H7 (cell line): ENCODE data around the gene ANAPC16. TPM values are rescaled to one million over a fixed set of nuclear protein-coding genes. Genes with fewer than 3 reads are reported as not detected.
A peak's percentile ranks its signal among the peaks of the same experiment; 100 is the strongest.
"Not testable (repeated sequence)": the region's sequence is repeated elsewhere in the genome, so short reads cannot be mapped to it uniquely, and the experiment has no call there.

Experiments
- DNase-seq: peaks from one replicate; pipeline ENCODE4 v3.0.0; 2012
- H3K27me3 ChIP-seq: 2 replicates; pipeline ENCODE4 v1.6.0; 2011; ENCODE audit warnings: mild to moderate bottlenecking, low read length; ENCODE audit not compliant: control insufficient read depth, insufficient read depth
- H3K36me3 ChIP-seq: replicated peaks from 2 replicates; pipeline ENCODE4 v1.5.1; 2011; ENCODE audit warnings: low read length; ENCODE audit not compliant: control insufficient read depth, insufficient read depth
- H3K4me3 ChIP-seq: 2 replicates; pipeline ENCODE4 v1.5.1; 2011; ENCODE audit warnings: low read depth, mild to moderate bottlenecking, control low read depth, low read length, moderate library complexity; ENCODE audit not compliant: insufficient read depth
- total RNA-seq: library from RNA; depleted of rRNA; stranded (reverse); fragments of >200 nt; shearing (Covaris generic); gene quantifications from 2 replicates; pipeline ENCODE4 v1.2.3, GENCODE V29; 2014

ANAPC16 gene
- total RNA-seq, 1 experiment from 2014 or later, result 56.6 TPM

- H3K4me3 ChIP-seq, result peak overlapping the region; percentile 98
- peaks cover 6% of the 10 kb centered on the region for H3K36me3 ChIP-seq
- DNase-seq, result peak; percentile 90
- H3K27me3 ChIP-seq, result peaks cover 5% of the 10 kb centered on the region; the same call in 1 of the 2 replicates
Observed at GRCh38 chr10:72272689-72273409, 57.0 kb downstream of the ANAPC16 start.

GRCh38 chr10:72273410-72274212, 57.8 kb downstream of the ANAPC16 start, which contains the start of gene DDIT4:
TSS of gene DDIT4 (plus strand) at chr10:72273924. CDS start at chr10:72274217, 293 bp downstream.
- peak; percentile 100 for DNase-seq
- H3K4me3 ChIP-seq, result peak within 1 kb of the TSS; percentile 98
- H3K36me3 ChIP-seq, result peaks cover 6% of the 10 kb centered on the region
- H3K27me3 ChIP-seq, result peaks cover 5% of the 10 kb centered on the region; the same call in 1 of the 2 replicates

- DNase-seq, result peak; percentile 70
- H3K36me3 ChIP-seq, result peaks cover 6% of the 10 kb centered on the region
Observed at GRCh38 chr10:72274213-72274729, 58.5 kb downstream of the ANAPC16 start.

DNA sequence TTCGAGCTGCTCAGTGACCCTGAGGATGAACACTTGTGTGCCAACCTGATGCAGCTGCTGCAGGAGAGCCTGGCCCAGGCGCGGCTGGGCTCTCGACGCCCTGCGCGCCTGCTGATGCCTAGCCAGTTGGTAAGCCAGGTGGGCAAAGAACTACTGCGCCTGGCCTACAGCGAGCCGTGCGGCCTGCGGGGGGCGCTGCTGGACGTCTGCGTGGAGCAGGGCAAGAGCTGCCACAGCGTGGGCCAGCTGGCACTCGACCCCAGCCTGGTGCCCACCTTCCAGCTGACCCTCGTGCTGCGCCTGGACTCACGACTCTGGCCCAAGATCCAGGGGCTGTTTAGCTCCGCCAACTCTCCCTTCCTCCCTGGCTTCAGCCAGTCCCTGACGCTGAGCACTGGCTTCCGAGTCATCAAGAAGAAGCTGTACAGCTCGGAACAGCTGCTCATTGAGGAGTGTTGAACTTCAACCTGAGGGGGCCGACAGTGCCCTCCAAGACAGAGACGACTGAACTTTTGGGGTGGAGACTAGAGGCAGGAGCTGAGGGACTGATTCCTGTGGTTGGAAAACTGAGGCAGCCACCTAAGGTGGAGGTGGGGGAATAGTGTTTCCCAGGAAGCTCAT, 59.0 kb downstream of the ANAPC16 start:
- Histone ChIP-seq H3K36me3 (peaks cover 6% of the 10 kb centered on the region), H3K4me3 (peak overlapping the region; percentile 98), H3K27me3 (peaks cover 5% of the 10 kb centered on the region; the same call in 1 of the 2 replicates)
- DNase-seq, result peak; percentile 86

More at GRCh38 chr10:72274213-72274729, 58.5 kb downstream of the ANAPC16 start:
- Histone ChIP-seq H3K27me3 (peaks cover 5% of the 10 kb centered on the region; the same call in 1 of the 2 replicates), H3K4me3 (peak overlapping the region; percentile 98)

DNA sequence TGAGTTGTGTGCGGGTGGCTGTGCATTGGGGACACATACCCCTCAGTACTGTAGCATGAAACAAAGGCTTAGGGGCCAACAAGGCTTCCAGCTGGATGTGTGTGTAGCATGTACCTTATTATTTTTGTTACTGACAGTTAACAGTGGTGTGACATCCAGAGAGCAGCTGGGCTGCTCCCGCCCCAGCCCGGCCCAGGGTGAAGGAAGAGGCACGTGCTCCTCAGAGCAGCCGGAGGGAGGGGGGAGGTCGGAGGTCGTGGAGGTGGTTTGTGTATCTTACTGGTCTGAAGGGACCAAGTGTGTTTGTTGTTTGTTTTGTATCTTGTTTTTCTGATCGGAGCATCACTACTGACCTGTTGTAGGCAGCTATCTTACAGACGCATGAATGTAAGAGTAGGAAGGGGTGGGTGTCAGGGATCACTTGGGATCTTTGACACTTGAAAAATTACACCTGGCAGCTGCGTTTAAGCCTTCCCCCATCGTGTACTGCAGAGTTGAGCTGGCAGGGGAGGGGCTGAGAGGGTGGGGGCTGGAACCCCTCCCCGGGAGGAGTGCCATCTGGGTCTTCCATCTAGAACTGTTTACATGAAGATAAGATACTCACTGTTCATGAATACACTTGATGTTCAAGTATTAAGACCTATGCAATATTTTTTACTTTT, 59.7 kb downstream of the ANAPC16 start:
- Histone ChIP-seq H3K27me3 (peaks cover 5% of the 10 kb centered on the region; the same call in 1 of the 2 replicates), H3K36me3 (peaks cover 6% of the 10 kb centered on the region), H3K4me3 (peak overlapping the region; percentile 98)
- no peak for DNase-seq

DNA sequence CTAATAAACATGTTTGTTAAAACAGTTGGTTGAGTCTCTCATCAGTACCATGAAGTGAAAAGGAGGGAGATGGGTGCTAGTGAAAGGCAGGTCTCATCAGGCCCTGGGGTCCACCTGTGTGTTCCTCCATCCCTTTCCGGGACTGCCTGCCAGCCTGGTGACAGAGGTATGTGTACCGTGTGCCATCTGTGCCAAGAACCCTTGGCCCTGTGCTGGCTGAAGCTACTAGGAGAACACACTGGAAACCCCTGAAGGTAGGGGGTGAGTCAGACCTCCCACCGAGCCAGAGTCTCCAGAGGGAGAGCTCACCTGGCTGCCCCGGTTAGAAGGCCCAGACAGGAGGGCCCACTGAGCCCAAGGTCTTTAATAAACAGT, 60.2 kb downstream of the ANAPC16 start:
- no peak overlapping the region; the same call in 1 of the 2 replicates for H3K4me3 ChIP-seq
- no peak for DNase-seq
- peaks cover 6% of the 10 kb centered on the region for H3K36me3 ChIP-seq
- H3K27me3 ChIP-seq, result peaks cover 5% of the 10 kb centered on the region; the same call in 1 of the 2 replicates

- no peak overlapping the region for H3K4me3 ChIP-seq
- H3K36me3 ChIP-seq, result peaks cover 6% of the 10 kb centered on the region
- DNase-seq, result no peak
- peaks cover 5% of the 10 kb centered on the region; the same call in 1 of the 2 replicates for H3K27me3 ChIP-seq
Observed at GRCh38 chr10:72276421-72277339, 60.9 kb downstream of the ANAPC16 start.

DNA sequence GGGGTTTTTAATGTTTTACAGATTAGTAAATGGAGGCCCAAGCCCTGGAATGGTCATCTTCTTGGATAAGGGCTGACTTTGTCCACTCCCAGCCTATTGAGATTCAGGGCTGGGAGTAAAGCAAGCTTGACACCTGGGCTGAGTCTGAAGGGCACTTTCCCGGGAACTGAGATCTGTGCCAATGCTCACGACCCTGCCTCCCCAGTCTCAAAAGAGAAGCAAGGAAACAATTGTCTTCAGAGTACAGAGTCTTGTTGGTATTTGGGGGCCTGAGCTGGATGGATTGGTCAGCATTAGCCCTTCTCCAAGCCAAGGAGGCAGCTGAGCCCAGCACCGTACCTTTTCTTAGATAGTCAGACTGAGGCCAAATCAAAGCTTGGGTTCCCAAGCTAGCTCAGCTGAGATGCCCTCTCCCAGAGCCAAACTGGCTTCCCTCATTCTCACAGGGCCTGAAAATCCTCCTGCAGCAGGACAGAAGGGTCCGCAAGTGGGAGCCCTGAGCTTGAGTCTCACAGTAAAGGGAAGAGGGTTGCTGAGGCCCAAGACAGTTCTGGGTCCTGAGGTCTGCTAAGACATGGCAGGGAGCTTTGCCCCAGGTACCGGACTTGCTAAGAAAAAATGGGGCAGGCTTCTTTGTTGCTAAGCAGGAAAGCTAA, 61.7 kb downstream of the ANAPC16 start:
- H3K4me3 ChIP-seq, result no peak overlapping the region
- H3K36me3 ChIP-seq, result peaks cover 6% of the 10 kb centered on the region
- no peak for DNase-seq
- H3K27me3 ChIP-seq, result peaks cover 5% of the 10 kb centered on the region; the same call in 1 of the 2 replicates

GRCh38 chr10:72277996-72278667, 62.3 kb downstream of the ANAPC16 start:
- no peak overlapping the region for H3K4me3 ChIP-seq
- peaks cover 6% of the 10 kb centered on the region for H3K36me3 ChIP-seq
- peaks cover 5% of the 10 kb centered on the region; the same call in 1 of the 2 replicates for H3K27me3 ChIP-seq
- peak; percentile 11 for DNase-seq

DNA sequence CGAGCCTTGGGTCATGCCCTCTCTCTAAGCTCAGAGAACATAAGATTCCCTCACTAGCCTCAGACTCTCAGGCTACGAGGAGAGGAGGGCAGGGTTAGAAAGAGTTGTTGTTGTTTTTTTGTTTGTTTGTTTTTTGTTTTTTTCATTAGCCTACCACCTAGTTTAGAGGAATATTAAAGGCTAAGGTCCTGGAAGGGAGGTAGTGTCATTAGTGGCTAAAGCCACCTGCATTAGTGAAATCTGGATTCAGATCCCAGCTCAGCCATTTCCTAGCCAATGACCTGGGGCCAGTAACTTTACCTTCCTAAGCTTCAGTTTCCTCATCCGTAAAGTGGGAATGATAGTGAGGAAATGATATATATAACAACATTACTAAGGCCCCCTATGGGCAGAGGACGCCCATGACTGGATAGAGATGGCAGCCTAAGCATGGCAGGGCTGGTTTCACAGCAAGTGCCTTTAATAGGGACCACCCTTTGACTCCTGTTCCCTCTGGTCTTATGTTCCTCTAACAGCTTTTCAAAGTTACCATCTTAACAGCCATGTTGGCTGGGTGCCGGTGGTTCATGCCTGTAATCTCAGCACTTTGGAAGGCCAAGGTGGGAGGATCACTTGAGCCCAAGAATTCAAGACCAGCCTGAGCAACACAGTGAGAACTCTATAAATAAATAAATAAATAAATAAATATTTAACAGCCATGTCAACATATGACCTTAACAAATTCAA, 63.0 kb downstream of the ANAPC16 start:
- DNase-seq, result peak; percentile 34
- no peak overlapping the region for H3K4me3 ChIP-seq
- peaks cover 5% of the 10 kb centered on the region; the same call in 1 of the 2 replicates for H3K27me3 ChIP-seq
- H3K36me3 ChIP-seq, result peaks cover 6% of the 10 kb centered on the region

DNA sequence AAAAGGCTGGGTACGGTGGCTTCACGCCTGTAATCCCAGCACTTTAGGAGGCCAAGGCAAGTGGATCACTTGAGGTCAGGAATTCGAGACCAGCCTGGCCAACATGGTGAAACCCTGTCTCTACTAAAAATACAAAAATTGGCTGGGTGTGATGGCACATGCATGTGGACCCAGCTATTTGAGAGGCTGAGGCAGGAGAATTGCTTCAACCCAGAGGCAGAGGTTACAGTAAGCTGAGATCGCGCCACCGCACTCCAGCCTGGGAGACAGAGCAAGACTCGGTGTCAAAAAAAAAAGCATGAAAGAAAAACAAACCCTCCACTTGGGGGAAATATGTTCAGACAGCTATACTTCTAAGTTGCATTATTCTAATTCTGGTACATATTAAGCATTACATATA, 63.8 kb downstream of the ANAPC16 start:
- not testable (repeated sequence) for H3K36me3 ChIP-seq, H3K27me3 ChIP-seq, DNase-seq, H3K4me3 ChIP-seq

DNA sequence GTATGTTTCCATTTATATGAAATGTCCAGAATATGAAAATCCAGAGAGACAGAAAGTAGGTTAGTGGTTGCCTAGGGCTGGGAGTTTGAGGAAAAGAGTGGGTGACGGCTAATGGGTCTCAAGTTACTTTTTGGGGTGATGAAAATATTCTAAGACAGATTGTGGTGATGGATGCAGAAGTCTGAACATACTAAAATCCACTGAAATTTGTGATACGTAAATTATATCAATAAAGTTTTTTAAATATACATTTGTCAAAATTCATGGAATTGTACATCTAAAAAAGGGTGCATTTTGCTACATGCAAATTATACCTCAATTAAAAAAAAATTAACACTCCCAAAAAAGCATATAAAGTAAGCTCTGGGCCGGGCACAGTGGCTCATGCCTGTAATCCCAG, 67.3 kb downstream of the ANAPC16 start:
- Histone ChIP-seq H3K36me3 (no peaks in the 10 kb centered on the region), H3K4me3 (no peak overlapping the region), H3K27me3 (no peaks in the 10 kb centered on the region)
- DNase-seq, result peak; percentile 2
